Measurements from ENCODE around the gene GLIPR1L2.
"Not testable (repeated sequence)": the region's sequence is repeated elsewhere in the genome, so short reads cannot be mapped to it uniquely, and the experiment has no call there.

GLIPR1L2 gene

DNA sequence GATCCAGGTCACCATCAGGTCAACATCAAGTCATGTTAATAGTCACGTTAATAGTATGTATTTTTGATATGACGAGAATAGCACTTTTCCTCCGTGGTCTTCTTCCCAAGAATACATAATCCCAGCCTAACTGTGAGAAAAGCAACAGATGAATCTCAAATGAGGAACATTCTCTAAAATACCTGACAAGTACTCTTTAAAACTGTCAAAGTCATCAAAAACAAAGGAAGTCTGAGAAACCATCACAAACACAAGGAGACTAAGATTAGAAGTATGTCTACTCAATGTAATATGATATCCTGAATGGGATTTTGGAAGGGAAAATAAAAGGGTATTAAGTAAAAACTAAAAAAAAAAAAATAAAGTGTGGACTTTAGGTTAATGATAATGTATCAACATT, 52.8 kb downstream of the GLIPR1L2 start:
- TF ChIP-seq, protein P1, sequence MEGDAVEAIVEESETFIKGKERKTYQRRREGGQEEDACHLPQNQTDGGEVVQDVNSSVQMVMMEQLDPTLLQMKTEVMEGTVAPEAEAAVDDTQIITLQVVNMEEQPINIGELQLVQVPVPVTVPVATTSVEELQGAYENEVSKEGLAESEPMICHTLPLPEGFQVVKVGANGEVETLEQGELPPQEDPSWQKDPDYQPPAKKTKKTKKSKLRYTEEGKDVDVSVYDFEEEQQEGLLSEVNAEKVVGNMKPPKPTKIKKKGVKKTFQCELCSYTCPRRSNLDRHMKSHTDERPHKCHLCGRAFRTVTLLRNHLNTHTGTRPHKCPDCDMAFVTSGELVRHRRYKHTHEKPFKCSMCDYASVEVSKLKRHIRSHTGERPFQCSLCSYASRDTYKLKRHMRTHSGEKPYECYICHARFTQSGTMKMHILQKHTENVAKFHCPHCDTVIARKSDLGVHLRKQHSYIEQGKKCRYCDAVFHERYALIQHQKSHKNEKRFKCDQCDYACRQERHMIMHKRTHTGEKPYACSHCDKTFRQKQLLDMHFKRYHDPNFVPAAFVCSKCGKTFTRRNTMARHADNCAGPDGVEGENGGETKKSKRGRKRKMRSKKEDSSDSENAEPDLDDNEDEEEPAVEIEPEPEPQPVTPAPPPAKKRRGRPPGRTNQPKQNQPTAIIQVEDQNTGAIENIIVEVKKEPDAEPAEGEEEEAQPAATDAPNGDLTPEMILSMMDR (IDR thresholded peaks at IDR 0.05), result no peak
- H3K27ac ChIP-seq, result no peak overlapping the region
- DNase-seq (ENCODE audit: low spot score), result no peak

DNA sequence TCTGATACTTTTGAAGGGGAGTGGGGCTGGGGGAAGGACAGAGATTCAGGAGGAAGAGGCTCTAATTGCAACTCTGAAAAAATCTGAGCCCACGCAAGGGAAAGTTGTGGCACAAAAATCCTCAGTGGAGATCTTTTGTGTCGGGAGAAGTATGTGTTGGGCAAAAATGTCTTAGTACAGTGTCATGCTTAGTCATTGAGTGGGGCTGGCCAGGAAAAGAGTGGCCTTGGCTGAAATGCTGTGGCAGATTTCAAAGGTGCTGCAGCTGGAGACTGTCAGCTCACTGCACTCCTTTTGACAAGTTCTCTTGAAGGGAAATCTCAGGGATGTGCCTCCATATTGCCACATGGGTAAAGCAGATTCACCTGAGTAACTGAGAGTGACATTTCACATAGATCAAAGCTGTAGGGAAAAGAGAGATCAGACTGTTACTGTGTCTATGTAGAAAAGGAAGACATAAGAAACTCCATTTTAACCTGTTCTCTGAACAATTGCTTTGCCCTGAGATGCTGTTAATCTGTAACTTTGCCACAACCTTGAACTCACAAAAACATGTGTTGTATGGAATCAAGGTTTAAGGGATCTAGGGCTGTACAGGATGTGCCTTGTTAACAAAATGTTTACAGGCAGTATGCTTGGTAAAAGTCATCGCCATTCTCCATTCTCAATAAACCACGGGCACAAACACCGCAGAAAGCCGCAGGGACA, 53.7 kb downstream of the GLIPR1L2 start:
- no peak overlapping the region for H3K4me3 ChIP-seq
- TF ChIP-seq, protein P1 (IDR thresholded peaks at IDR 0.05), result no peak
- no peak for DNase-seq (ENCODE audit: low spot score)
- H3K27ac ChIP-seq, result no peak overlapping the region

More for the DNA sequence above, 52.8 kb downstream of the GLIPR1L2 start:
- no peak overlapping the region for H3K4me3 ChIP-seq

GRCh38 chr12:75445137-75445507, 54.2 kb downstream of the GLIPR1L2 start:
- DNase-seq (ENCODE audit: low spot score); H3K27ac ChIP-seq; H3K4me3 ChIP-seq: not testable (repeated sequence)

DNA sequence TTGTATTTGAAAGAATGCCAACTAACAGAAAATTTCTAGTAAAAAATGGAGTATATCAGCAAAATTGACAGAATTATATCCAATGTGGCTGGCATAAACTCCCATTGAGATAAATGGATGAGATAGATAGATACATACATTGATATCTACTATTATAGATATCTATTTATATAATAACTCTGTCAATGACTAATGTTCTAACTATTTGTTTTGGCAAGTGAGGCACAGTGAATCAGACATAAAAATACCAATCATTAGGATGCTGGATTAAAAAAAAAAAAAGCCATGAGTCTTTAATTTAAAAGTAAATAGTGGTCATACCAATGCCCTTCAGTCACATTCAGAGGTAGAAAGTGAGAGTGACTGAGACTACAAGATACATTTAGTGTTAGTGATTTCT, 56.0 kb downstream of the GLIPR1L2 start:
- H3K27ac ChIP-seq, result no peak overlapping the region
- TF ChIP-seq, protein P1 (IDR thresholded peaks at IDR 0.05), result no peak
- no peak overlapping the region for H3K4me3 ChIP-seq
- DNase-seq (ENCODE audit: low spot score), result no peak

DNA sequence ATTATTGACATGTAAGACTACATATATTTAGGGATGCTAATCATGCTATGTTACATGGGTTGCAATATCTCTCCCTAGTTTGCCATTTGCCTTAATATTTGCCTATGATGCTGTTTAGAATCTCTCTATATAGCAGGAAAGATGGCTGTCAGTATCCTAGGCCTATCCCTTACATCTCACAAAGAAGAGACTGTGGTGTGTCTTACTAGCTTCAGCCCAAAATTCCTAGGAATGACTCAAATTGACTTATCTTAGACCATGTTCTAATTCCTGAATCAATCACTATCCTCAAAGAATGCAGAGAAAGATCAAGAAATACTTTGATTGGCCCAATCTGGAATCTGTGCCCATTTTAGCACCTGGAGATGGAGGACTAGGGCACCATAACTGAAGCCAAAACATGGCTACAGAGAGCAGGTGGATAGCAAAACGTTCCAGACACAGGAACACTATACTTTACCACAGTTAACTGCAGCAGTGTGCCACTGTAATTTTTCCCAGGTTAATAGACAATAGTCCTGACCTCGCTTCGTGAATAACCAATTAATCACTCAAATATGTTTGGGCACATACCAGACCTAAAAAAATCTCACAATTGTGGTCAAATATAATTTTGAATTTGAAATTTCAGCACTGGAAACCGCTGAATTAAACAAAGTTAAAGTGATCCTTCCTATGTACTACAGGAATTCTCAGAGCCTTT, 57.0 kb downstream of the GLIPR1L2 start:
- H3K4me3 ChIP-seq, result no peak overlapping the region
- DNase-seq (ENCODE audit: low spot score), result no peak

DNA sequence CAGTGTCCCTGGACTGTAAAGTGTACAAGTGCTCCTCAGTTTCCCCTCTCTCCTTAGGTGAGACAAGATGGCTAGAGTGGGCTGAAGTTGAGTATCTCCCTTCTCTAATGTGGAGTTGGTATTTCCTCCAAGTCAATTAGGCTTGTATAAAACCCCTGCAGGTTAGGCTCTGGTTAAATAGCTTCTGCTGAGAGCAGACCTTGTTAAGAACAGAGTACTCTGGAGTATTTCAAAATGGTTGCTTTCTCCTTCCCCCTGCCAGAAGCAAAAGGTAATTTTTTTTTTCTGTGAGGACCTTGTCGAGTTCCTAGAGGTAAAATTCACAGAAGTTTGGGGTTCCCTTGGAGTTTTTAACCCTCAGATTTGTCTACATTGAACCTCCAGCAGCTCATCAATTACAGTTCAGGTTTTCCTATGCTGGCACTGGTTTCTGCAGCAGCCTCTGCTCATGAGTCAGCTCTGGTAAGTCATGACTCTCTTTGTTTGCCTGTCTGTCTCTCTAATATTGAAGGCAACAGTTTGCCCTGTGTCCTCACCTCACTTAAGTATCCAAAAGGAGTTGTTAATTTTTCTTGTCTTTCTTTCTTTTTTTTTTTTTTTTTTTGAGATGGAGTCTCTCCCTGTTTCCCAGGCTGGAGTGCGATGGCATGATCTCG, 61.9 kb downstream of the GLIPR1L2 start:
- Histone ChIP-seq H3K27ac (no peak overlapping the region), H3K4me3 (no peak overlapping the region)
- TF ChIP-seq, protein P1 (IDR thresholded peaks at IDR 0.05), result no peak
- no peak for DNase-seq (ENCODE audit: low spot score)

More for the DNA sequence above, 57.0 kb downstream of the GLIPR1L2 start:
- TF ChIP-seq, protein P1 (IDR thresholded peaks at IDR 0.05), result no peak
- no peak overlapping the region for H3K27ac ChIP-seq

GRCh38 chr12:75455839-75456238, 65.0 kb downstream of the GLIPR1L2 start:
- H3K27ac ChIP-seq, result no peak overlapping the region
- TF ChIP-seq, protein P1 (IDR thresholded peaks at IDR 0.05), result no peak
- no peak for DNase-seq (ENCODE audit: low spot score)
- H3K4me3 ChIP-seq, result no peak overlapping the region
